NCI-H345 treated with DMSO at 0.1 percent for 48 hours (cell line): Measurements from ENCODE around the gene PUS1.
"Not testable (repeated sequence)": the region's sequence is repeated elsewhere in the genome, so short reads cannot be mapped to it uniquely, and the experiment has no call there.

Source experiments
- DNase-seq: peaks from one replicate; lab custom pipeline; 2025; ENCODE audit not compliant: unreplicated experiment; lab: John Stamatoyannopoulos, UW

The PUS1 gene

DNA sequence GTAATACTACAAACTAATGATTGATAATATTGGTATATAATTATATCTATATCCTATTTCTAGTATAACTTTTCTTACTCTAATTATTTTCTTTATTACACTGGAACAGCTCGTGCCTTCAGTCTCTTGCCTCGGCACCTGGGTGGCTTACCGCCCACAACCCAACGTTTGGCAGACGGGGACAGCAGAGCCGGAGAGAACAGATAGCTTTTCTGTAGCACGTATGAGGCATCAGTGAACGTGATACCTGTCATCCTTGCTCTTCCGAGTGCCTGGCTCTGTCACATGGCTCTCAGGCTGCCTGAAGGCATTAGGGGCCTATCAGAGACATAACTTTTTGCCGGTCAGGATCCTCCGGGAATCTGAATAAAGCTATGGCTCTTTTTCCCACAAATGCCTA, 5.5 kb downstream of the PUS1 start:
- DNase-seq, result no peak

DNA sequence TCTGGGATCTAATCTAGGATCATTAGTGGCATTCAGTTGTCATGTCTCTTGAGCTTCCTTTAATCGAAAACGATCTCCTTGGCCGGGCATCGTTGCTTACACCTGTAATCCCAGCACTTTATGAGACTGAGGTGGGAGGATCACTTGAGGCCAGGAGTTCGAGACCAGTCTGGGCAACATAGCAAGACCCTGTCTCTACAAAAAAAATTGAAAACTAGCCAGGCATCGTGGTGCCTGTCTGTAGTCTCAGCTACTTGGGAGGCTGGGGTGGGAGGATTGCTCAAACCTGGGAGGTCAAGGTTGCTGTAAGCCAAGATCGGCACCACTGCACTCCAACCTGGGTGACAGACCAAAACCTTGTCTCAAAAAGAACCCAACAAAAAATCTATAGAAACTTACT, 9.0 kb downstream of the PUS1 start:
- DNase-seq, result no peak

- no peak for DNase-seq
Observed at GRCh38 chr12:131939007-131939406, 9.9 kb downstream of the PUS1 start.

GRCh38 chr12:131940141-131940547, 11.1 kb downstream of the PUS1 start:
- no peak for DNase-seq

DNA sequence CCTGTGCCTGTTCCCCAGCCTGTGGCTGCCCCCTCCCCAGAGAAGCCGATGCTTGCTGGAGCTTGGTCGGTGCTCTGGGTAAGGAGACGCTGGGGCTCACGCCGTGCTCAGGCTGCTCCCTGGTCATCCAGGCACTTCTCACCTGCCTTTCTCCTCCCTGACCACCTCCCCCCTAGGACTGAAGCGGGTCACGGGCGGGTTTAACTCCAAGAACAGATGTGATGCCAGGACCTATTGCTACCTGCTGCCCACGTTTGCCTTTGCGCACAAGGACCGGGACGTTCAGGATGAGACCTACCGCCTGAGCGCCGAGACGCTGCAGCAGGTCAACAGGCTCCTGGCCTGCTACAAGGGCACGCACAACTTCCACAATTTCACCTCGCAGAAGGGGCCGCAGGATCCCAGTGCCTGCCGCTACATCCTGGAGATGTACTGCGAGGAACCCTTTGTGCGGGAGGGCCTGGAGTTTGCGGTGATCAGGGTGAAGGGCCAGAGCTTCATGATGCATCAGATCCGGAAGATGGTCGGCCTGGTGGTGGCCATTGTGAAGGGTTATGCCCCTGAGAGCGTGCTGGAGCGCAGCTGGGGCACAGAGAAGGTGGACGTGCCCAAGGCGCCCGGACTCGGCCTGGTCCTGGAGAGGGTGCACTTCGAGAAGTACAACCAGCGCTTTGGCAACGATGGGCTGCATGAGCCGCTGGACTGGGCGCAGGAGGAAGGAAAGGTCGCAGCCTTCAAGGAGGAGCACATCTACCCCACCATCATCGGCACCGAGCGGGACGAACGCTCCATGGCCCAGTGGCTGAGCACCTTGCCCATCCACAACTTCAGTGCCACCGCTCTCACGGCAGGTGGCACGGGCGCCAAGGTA, 12.3 kb downstream of the PUS1 start:
- no peak for DNase-seq

DNA sequence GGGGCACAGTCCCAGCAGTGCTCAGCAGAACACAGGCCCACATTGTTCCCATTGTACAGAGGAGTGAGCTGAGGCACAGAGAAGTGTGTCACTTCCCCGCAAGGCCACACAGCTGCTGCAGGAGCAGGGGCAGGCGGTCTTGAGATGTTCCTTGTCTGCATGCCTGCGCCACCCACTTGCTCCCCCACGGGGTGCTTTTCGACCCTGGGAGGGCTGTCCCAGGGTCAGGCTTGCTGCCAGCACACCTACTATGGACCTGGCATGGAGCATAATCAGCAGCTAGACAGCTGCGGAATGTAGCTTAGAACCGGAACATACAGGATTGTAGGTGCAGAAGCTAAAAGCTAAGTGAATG, 12.9 kb downstream of the PUS1 start:
- no peak for DNase-seq

DNA sequence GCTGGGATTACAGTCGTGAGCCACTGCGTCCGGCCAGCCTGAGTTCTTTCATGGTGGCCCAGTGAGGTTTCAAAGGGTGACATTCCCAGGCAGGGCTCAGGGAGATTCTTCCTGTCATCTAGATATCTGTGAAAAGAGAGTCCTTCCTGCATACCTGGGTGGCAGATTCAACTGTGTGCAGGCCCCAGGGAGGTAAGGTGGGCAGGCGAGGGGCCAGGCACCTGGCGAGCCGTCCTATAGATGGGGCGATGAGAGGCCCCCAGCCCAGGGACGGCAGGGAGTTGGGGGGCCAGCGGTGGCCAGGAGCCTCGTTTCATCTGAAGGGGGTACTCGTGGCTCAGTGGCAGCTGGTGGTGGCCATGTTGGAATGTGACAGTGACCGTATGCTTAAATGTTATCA, 13.6 kb downstream of the PUS1 start:
- no peak for DNase-seq

DNA sequence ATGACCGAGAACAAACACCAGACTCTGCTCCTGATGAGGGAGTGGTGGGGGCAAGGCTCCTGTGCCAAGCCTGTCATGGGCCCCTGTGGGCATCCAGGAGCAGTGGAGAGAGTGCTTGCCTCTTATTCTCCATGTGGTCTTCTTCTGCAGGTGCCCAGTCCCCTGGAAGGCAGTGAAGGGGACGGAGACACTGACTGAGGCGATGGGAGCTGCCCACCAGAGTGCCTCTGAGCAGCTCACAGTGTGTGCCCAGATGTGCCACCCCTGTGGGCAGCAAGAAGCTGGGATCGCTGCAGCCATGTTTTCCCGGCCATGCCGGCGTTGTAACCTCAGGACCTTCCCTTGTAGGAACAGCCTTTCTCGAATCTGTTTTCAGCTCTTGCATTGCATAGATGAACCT, 14.3 kb downstream of the PUS1 start:
- DNase-seq, result no peak

DNA sequence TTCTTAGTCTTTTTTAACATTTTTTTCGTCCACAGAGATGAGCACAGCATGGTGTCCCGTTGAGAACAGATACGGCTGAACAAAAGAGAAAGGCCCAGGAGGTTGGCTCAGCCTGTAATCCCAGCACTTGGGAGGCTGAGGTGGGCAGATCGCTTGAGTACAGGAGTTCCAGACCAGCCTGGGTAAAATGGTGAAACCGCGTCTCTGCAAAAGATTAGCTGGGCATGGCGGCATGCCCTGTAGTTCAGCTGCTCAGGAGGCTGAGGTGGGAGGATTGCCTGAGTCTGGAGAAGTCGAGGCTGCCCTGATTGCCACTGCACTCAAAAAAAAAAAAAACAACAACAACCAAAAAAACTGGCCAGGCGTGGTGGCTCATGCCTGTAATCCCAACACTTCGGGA, 14.8 kb downstream of the PUS1 start:
- no peak for DNase-seq

- DNase-seq, result no peak
Observed at GRCh38 chr12:131944601-131945251, 15.7 kb downstream of the PUS1 start.

DNA sequence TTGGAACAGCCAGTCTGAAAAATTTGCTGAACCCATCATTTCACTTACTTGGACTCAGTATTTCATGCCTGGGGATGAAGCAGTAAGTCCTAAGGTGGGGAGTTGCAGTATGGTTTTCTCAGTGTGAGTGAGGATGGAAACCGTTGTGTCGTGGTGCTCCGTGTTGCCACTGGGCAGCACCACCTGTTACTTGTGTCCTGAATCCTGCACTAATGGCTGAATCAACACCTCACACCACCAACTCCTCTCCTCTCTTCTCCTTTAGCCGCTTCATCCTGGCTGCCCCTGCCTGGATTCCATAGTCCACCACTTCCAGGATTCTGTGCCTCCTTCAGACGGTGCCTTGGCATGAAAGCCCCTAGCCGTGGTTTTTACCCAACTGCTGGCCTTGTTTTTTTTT, 17.7 kb downstream of the PUS1 start:
- no peak for DNase-seq

DNA sequence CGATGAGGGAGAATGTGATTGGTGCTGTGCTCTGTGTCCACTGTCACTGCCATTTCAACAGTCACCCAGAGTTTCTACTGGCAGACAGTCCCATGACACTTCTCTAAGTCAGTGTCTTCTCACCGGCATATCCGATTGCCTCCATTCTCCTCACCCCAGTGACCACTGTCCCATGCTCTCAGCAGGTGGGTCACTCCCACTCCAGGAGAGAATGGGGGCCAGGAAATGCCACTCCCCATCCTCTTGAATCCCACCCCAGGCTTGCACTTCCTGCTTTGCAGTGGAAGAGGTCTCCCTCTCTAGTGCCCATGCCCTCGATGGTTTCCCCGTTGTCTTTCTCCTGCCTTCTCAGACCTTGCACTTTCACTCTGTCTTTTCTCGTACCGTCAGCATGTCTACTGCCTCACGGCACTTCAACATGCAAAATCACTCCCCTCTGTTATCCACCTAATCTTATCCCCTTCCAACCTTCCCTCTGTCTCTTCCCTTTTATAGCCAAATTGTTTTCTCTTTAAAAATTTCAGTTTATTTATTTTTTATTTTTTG, 18.5 kb downstream of the PUS1 start:
- no peak for DNase-seq

- DNase-seq, result no peak
Observed at GRCh38 chr12:131948166-131948712, 19.2 kb downstream of the PUS1 start.

DNA sequence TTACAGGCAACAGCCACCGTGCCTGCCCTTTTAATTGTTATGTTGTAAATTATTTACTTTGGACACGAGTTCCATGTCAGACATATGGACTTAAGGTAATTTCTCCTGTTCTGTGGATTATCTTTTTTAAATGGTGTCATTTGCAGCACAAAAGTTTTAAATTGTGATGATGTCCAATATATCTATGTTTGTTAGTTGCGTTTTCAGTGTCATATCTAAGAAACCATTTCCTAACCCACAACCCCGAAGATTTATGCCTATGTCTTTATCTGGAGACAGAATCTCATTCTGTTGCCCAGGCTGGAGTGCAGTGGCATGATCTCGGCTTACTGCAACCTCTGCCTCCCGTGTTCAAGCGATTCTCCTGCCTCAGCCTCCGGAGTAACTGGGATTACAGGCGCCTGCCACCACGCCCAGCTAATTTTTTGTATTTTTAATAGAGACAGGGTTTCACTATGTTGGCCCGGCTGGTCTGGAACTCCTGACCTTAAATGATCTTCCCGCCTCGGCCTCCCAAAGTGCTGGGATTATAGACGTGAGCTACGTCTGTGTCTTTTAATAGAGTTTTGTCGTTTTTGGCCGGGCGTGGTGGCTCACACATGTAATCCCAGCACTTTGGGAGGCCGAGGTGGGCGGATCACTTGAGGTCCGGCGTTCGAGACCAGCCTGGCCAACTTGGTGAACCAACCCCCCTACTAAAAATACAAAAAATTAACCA, 19.8 kb downstream of the PUS1 start:
- not testable (repeated sequence) for DNase-seq

- peak; percentile 75 for DNase-seq
Observed at GRCh38 chr12:131949431-131950181, 20.5 kb downstream of the PUS1 start, which contains the start of gene EP400. Gene EP400, plus strand, starts transcription at chr12:131949942. Its CDS starts 10,678 bp downstream, at chr12:131960620.

GRCh38 chr12:131950182-131950913, 21.3 kb downstream of the PUS1 start:
- no peak for DNase-seq

GRCh38 chr12:131953810-131954209, 24.7 kb downstream of the PUS1 start:
- DNase-seq, result not testable (repeated sequence)

DNA sequence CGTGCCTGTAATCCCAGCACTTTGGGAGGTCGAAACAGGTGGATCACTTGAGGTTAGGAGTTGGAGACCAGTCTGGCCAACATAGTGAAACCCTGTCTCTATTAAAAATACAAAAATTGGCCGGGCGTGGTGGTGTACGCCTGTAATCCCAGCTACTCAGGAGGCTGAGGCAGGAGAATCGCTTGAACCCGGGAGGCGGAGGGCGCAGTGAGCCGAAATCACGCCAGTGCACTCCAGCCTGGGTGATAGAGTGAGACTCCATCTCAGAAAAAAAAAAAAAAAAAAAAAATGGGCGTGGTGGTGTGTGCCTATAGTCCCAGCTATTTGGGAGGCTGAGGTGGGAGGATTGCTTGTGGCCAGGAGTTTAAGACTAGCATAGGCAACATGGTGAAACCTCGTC, 25.4 kb downstream of the PUS1 start:
- not testable (repeated sequence) for DNase-seq

DNA sequence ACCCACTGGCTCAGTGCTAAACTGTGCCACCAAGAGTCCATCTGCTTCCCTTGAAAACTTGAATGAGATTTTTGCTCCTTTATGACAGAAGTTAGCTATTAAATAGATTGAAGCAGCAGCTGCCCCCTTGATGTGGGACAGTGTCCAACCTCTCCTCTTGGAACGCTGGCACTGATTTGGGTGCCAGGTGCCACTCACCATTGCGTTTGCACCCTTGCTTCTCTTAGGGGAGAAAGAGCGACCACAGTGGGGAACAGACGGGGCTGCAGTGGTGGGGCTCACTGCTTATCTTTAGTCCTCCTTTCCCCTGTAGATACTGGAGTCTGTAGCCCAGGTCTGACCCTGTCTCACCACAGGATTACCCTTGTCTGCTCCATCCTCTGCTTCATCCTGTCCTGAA, 30.0 kb downstream of the PUS1 start:
- DNase-seq, result no peak
